Esophagus squamous epithelium (tissue), 4 donors: Measurements from ENCODE around the gene RCE1.

Experiments used
- CTCF ChIP-seq, 6 experiments: fragments of 450-650 bp in 4 of 6; fragments of 200-600 bp in 2 of 6; sonication (generic) in 2 of 6; IDR thresholded peaks; one replicate each; pipeline ENCODE4 v1.5.1; 2016 to 2019; ENCODE audit warnings: antibody characterized with exemption in 6 of 6, mild to moderate bottlenecking in 4 of 6, moderate library complexity in 4 of 6
- POLR2A ChIP-seq, 4 donors: fragments of 450-650 bp; IDR thresholded peaks; one replicate each; pipeline ENCODE4 v1.6.1; 2017; ENCODE audit warnings: antibody characterized with exemption in 4 of 4, mild to moderate bottlenecking in 4 of 4, moderate library complexity in 3 of 4

DNA sequence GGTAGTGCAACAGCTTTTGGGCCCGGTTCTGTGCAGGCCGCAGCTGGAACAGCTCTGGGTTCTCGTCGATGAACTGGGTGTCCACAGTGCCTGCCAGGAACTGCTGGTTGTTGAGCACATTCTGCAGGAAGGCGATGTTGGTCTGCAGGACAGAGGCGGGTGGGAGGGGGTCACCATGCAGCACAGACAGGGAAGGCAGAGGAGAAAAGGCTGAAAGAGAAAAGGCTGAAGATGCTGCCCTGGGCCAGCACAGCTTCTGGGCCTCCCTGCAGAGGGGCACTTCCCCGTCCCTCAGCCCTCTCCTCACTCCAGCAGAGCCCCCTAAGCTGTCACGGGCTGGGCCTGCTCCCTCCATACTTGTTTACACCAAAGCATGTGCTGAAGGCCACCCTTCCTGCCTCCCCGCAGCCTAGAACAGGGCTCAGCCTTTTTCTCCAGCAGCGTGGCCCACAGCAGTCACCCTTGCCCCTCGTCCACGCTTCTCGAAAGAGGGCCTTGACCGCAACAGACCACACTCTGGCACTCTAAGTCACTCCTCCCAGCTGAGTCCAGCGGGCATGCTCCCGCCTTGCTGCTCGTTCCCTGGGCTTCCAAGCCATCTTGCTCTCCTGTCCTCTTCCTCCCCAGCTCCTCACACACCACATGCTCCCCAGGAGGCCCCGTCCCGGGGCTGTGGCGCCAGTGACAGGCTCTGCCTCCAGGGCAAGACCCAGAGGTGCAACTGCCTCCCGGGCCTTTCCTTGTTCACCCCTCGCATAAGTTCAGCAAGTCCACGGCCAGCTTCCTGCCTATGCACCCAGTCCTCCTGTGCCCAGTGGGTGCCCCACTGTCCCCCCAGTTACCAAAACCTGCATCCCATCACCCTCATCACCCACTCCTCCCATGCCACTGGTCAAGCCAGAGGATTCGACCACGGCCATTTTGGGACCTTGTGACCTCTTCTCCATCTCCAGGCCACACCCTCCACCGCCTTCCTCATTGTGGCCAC, 10.3 kb downstream of the RCE1 start:
- no peak for TF ChIP-seq CTCF (IDR thresholded peaks at IDR 0.05)
- no peak for TF ChIP-seq POLR2A (IDR thresholded peaks at IDR 0.05)
